SK-N-SH treated with all-trans-retinoic acid at 6 μM for 48 hours (cell line): ENCODE measurements around the gene CDH22.

ENCODE experiments used
- TCF4 ChIP-seq: fragments of 250-450 bp; sonication (Bioruptor Pico); IDR thresholded peaks from 2 replicates; pipeline ENCODE4 v1.8.0; 2021; ENCODE audit warnings: mild to moderate bottlenecking, moderate library complexity, borderline replicate concordance
- ZFP30 ChIP-seq: fragments of 450-650 bp; formaldehyde crosslinking; IDR thresholded peaks from 2 replicates; pipeline ENCODE4 v1.5.0; 2022; ENCODE audit warnings: mild to moderate bottlenecking, moderate library complexity
- ZNF565 ChIP-seq: fragments of 450-650 bp; formaldehyde crosslinking; conservative IDR thresholded peaks from 2 replicates; pipeline ENCODE4 v1.5.0; 2020; ENCODE audit warnings: low read depth, mild to moderate bottlenecking, moderate library complexity

- TF ChIP-seq ZFP30 (no peak), TCF4 (CRISPR knock-in tag) (no peak), ZNF565 (no peak)
These were observed 36.3 kb upstream of the CDH22 start for GRCh38 chr20:46344488-46345162.
